HPDE6-E6E7 (cell line): Measurements from ENCODE around the gene ZNF365.
"Not testable (repeated sequence)": the region's sequence is repeated elsewhere in the genome, so short reads cannot be mapped to it uniquely, and the experiment has no call there.

Source experiments
- DNase-seq: peaks from one replicate; pipeline ENCODE4 v3.0.0; 2011; ENCODE audit warnings: missing footprints; ENCODE audit errors: extremely low spot score

The ZNF365 gene

GRCh38 chr10:62377966-62378365 lies 3.8 kb downstream of the ZNF365 start:
- no peak for DNase-seq

- DNase-seq, result not testable (repeated sequence)
These were observed 4.7 kb downstream of the ZNF365 start for GRCh38 chr10:62378877-62379276.

GRCh38 chr10:62379394-62379793 lies 5.2 kb downstream of the ZNF365 start:
- no peak for DNase-seq

GRCh38 chr10:62380016-62380415 lies 5.8 kb downstream of the ZNF365 start:
- peak; percentile 40 for DNase-seq

- DNase-seq, result no peak
These were observed 7.4 kb downstream of the ZNF365 start for GRCh38 chr10:62381385-62382102.

- no peak for DNase-seq
These were observed 8.7 kb downstream of the ZNF365 start for GRCh38 chr10:62382831-62383230.

- DNase-seq, result peak; percentile 74
These were observed 9.9 kb downstream of the ZNF365 start for GRCh38 chr10:62384057-62384446.

GRCh38 chr10:62384447-62385081 lies 10.4 kb downstream of the ZNF365 start:
- no peak for DNase-seq

- no peak for DNase-seq
These were observed 12.5 kb downstream of the ZNF365 start for GRCh38 chr10:62386356-62387320.

- DNase-seq, result no peak
These were observed 14.2 kb downstream of the ZNF365 start for GRCh38 chr10:62388328-62388727.

- no peak for DNase-seq
These were observed 16.5 kb downstream of the ZNF365 start for GRCh38 chr10:62390497-62391176.

- no peak for DNase-seq
These were observed 19.1 kb downstream of the ZNF365 start for GRCh38 chr10:62393237-62393636.

- no peak for DNase-seq
These were observed 20.4 kb downstream of the ZNF365 start for GRCh38 chr10:62394556-62395018.

- DNase-seq, result no peak
These were observed 21.7 kb downstream of the ZNF365 start for GRCh38 chr10:62395892-62396291.

- DNase-seq, result no peak
These were observed 22.7 kb downstream of the ZNF365 start for GRCh38 chr10:62396864-62397263.

GRCh38 chr10:62399211-62399610 lies 25.0 kb downstream of the ZNF365 start:
- no peak for DNase-seq

- DNase-seq, result no peak
These were observed 28.3 kb downstream of the ZNF365 start for GRCh38 chr10:62402508-62402907.

GRCh38 chr10:62410528-62410927 lies 36.4 kb downstream of the ZNF365 start:
- not testable (repeated sequence) for DNase-seq

GRCh38 chr10:62410934-62411333 lies 36.8 kb downstream of the ZNF365 start:
- not testable (repeated sequence) for DNase-seq

- DNase-seq, result no peak
These were observed 38.9 kb downstream of the ZNF365 start for GRCh38 chr10:62413048-62413447.

- no peak for DNase-seq
These were observed 39.5 kb downstream of the ZNF365 start for GRCh38 chr10:62413652-62414051.

- DNase-seq, result no peak
These were observed 40.2 kb downstream of the ZNF365 start for GRCh38 chr10:62414359-62414758.
